HFFc6 (cell line): ENCODE results near the gene AUTS2. TPM values are rescaled to one million over a fixed set of nuclear protein-coding genes. Genes with fewer than 3 reads are reported as not detected.

ENCODE experiments used
- DNase-seq: peaks from one replicate; pipeline ENCODE4 v3.0.0-alpha.2; 2018
- H3K27ac Mint-ChIP-seq: 2 replicates; pipeline ENCODE4 v1.8.0; 2020; ENCODE audit warnings: mild to moderate bottlenecking, mixed read lengths
- H3K27me3 Mint-ChIP-seq: 2 replicates; pipeline ENCODE4 v1.8.0; 2021; ENCODE audit warnings: mild to moderate bottlenecking, moderate library complexity, mixed read lengths; ENCODE audit not compliant: insufficient read depth
- H3K36me3 Mint-ChIP-seq: 2 replicates; pipeline ENCODE4 v1.8.0; 2021; ENCODE audit warnings: low read depth, mixed read lengths
- H3K4me1 Mint-ChIP-seq: 2 replicates; pipeline ENCODE4 v1.8.0; 2020; ENCODE audit warnings: low read depth, mixed read lengths
- H3K4me3 Mint-ChIP-seq: 2 replicates; pipeline ENCODE4 v1.8.0; 2020; ENCODE audit warnings: mild to moderate bottlenecking, moderate library complexity, mixed read lengths
- H3K9me3 Mint-ChIP-seq: 2 replicates; pipeline ENCODE4 v1.8.0; 2020; ENCODE audit warnings: mild to moderate bottlenecking, mixed read lengths
- CTCF ChIP-seq: fragments of 200-600 bp; sonication (generic); IDR thresholded peaks from 2 replicates; pipeline ENCODE4 v1.5.0; 2021; ENCODE audit warnings: antibody characterized with exemption, mild to moderate bottlenecking
- total RNA-seq, 6 experiments: library from RNA; stranded (reverse); fragmentation: NEBNext Ultra II Directional; extraction: Animal tissue kit (Norgen Biotek cat#: 25700); gene quantifications; 2 replicates in 1 of 6; 3 replicates in 5 of 6; pipeline ENCODE4 v1.2.3, GENCODE V29; 2021

Gene AUTS2
- total RNA-seq, 6 experiments from 2014 or later = 0.02 to 0.19 (median 0.16) TPM; not detected in 2

- no peak for TF ChIP-seq CTCF
- Mint-ChIP-seq H3K4me1 (no peaks in the 10 kb centered on the region), H3K36me3 (0 out of 2 replicates have a peak, but pooled peaks cover 4% of the 10 kb centered on the region), H3K27ac (no peak overlapping the region), H3K4me3 (no peak overlapping the region), H3K9me3 (peaks cover 42% of the 10 kb centered on the region), H3K27me3 (no peaks in the 10 kb centered on the region)
- DNase-seq = no peak
Measured at GRCh38 chr7:69677054-69677852, 79.0 kb downstream of the AUTS2 start.

- no peak overlapping the region for H3K27ac Mint-ChIP-seq
Measured at GRCh38 chr7:69677881-69678493, 79.7 kb downstream of the AUTS2 start.

GRCh38 chr7:69678494-69679187, 80.4 kb downstream of the AUTS2 start:
- TF ChIP-seq CTCF = no peak
- Mint-ChIP-seq H3K36me3 (0 out of 2 replicates have a peak, but pooled peaks cover 4% of the 10 kb centered on the region), H3K27me3 (no peaks in the 10 kb centered on the region), H3K4me3 (no peak overlapping the region), H3K4me1 (no peaks in the 10 kb centered on the region), H3K27ac (no peak overlapping the region), H3K9me3 (peaks cover 40% of the 10 kb centered on the region)
- no peak for DNase-seq

More at GRCh38 chr7:69677881-69678493, 79.7 kb downstream of the AUTS2 start:
- no peaks in the 10 kb centered on the region for H3K27me3 Mint-ChIP-seq
- H3K36me3 Mint-ChIP-seq = 0 out of 2 replicates have a peak, but pooled peaks cover 4% of the 10 kb centered on the region
- no peaks in the 10 kb centered on the region for H3K4me1 Mint-ChIP-seq
- H3K4me3 Mint-ChIP-seq = no peak overlapping the region
- DNase-seq = no peak
- no peak for TF ChIP-seq CTCF
- peaks cover 39% of the 10 kb centered on the region for H3K9me3 Mint-ChIP-seq

- Mint-ChIP-seq H3K4me1 (no peaks in the 10 kb centered on the region), H3K36me3 (0 out of 2 replicates have a peak, but pooled peaks cover 4% of the 10 kb centered on the region), H3K27me3 (no peaks in the 10 kb centered on the region), H3K9me3 (peaks cover 57% of the 10 kb centered on the region), H3K27ac (no peak overlapping the region), H3K4me3 (no peak overlapping the region)
- no peak for TF ChIP-seq CTCF
- no peak for DNase-seq
Measured at GRCh38 chr7:69681181-69681580, 82.9 kb downstream of the AUTS2 start.

- H3K9me3 Mint-ChIP-seq = peaks cover 53% of the 10 kb centered on the region
- H3K27me3 Mint-ChIP-seq = no peaks in the 10 kb centered on the region
- no peak for TF ChIP-seq CTCF
- no peak overlapping the region for H3K4me3 Mint-ChIP-seq
- H3K4me1 Mint-ChIP-seq = no peaks in the 10 kb centered on the region
- no peak overlapping the region for H3K27ac Mint-ChIP-seq
- H3K36me3 Mint-ChIP-seq = 0 out of 2 replicates have a peak, but pooled peaks cover 4% of the 10 kb centered on the region
- no peak for DNase-seq
Measured at GRCh38 chr7:69682518-69682917, 84.2 kb downstream of the AUTS2 start.
